SHP77 treated with DMSO at 0.1 percent for 48 hours (cell line): ENCODE data around the gene RCOR3.
"Not testable (repeated sequence)": the region's sequence is repeated elsewhere in the genome, so short reads cannot be mapped to it uniquely, and the experiment has no call there.

Experiments
- DNase-seq: peaks from one replicate; lab custom pipeline; 2025; lab: John Stamatoyannopoulos, UW

The RCOR3 gene

GRCh38 chr1:211340622-211341507, 81.7 kb downstream of the RCOR3 start:
- DNase-seq = no peak

- DNase-seq = no peak
Measured at GRCh38 chr1:211341999-211342398, 82.8 kb downstream of the RCOR3 start.

DNA sequence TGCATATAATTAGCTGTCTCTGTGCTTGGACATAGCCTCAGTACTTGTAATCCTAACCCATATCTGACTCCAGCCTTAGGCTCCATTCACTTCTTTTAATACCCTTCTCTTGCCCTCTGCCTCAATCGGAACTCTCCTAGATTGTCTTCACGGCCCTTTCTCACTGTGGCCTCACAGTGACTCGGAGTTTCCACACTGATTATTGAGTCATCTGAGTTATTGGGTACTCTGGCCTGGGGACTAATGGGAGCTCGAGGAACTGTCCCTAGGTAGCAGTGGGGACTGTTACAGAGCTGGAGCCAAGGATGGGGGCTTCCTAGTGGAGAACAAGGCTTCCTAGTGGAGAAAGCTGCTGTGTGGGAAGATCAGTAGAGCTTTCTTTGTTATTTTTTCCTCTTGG, 84.4 kb downstream of the RCOR3 start:
- DNase-seq = no peak

GRCh38 chr1:211344152-211344618, 85.0 kb downstream of the RCOR3 start:
- DNase-seq = no peak

DNA sequence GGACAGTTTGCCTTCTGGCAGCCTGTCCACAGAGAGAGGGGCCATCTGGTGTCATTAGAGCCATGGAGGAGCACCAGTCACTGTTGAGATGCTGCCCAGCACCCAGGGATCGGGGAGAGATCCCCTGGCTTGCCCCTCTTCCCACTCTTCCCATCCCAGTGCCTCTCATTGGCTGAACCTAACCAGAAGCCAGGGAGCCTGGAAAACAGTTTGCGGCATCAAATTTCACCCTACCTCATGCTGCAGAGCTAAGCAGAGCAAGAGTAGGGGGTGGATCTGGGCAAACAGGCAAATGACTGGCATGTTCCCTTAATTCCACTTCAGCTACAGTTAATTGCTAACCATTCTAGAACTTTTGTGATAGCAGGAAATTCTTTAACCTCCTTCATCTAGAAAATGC, 86.6 kb downstream of the RCOR3 start:
- no peak for DNase-seq

DNA sequence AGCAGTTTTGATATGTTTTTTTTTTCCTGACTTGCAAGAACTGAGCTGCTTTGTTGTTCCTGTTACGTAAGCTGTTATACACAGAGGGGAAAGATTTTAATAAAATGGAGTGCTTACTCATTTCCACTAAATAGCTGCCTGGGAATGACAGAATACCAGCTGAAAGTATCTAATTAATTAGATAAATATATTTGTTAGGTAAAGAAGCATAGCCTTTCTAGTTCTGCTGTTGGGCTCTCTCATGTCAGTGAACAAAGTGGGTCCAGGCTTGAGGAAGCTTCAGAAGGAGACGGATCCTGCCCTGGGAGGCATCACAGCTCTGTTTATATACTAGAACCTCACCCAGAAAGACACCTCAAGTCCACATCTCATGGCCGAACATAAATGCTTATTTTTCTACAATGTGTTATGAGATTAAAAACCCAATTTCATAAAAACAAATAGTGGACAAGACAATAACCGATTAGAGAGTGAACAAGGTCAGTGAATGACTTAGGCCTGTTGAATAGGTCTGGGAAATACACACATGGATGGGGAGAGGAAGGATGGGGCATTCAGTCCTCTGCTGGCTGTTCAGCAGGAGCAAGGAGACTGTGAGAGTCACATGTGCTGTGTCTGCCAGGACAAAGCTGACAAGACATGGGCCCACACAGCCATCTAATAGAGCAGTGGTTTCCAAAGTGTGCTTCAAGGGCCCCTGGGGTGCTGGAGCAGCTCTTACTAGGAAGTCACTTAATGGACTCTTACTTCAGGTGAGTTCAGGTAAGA, 88.1 kb downstream of the RCOR3 start:
- no peak for DNase-seq

- no peak for DNase-seq
Measured at GRCh38 chr1:211348547-211348946, 89.4 kb downstream of the RCOR3 start.

- no peak for DNase-seq
Measured at GRCh38 chr1:211349741-211350140, 90.6 kb downstream of the RCOR3 start.

- not testable (repeated sequence) for DNase-seq
Measured at GRCh38 chr1:211352055-211352454, 92.9 kb downstream of the RCOR3 start.

DNA sequence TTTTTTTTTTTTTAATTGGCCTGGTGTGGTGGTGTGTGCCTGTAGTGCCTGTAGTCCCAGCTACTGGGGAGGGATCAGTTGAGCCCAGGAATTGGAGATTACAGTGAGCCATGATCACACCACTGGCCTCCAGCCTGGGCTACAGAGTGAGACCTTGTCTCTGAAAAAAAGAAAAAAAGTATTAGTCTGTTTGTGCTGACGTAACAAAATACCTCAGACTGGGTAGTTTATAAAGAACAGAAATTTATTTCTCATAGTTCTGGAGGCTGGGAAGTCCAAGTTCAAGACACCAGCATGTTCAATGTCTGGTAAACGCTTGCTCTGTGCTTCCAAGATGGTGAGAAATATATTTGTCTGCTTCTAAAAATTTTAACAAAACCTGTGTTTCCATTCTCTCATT, 93.3 kb downstream of the RCOR3 start:
- DNase-seq = no peak

DNA sequence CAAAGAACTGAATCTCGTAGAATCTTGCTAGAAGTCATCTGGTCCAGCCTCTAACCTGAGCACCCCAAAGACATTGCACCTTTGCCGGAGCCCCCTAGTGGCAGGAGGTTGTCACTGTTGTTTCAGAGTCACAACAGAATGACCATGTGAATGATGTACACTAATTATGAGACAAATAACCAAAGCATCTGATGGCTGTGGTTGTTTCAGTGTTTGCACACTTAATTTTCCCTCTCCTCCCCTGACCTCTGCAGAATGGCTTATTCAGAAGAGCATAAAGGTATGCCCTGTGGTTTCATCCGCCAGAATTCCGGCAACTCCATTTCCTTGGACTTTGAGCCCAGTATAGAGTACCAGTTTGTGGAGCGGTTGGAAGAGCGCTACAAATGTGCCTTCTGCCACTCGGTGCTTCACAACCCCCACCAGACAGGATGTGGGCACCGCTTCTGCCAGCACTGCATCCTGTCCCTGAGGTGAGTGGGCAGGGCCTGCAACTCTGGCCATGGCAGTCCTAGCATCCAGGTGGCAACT, 93.9 kb downstream of the RCOR3 start:
- peak; percentile 25 for DNase-seq

DNA sequence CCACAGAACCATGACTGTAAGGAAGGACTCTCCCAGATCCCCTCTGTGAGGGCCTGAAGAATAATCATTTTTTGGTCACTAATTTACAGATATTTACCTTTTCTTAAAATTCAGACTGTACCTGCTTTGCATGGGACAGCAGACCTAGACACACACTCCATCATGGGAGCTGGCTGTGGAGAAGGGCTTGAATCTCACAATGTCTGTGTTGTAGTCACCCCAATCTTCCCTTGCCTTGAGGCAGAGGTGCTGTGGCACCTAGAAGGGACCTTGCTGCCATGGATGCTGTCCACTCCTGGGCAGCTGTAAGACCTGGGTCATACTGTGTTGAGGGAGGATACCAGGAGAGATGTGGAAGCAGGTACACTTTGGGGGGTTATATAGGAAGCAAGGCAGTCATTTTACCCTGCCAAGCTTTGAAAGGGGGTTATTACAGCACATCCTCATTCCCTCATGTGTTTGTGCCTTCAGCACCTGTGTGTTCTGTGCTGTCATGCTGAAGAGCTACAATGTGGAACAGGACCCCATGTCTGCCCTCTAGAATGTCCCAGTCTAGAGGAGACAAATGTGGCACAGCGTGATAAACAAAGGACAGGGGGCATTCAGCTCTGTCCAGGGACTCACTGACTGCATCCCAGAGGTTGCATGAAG, 94.5 kb downstream of the RCOR3 start:
- no peak for DNase-seq

- DNase-seq = no peak
Measured at GRCh38 chr1:211355873-211356272, 96.7 kb downstream of the RCOR3 start.

- DNase-seq = no peak
Measured at GRCh38 chr1:211356723-211357407, 97.7 kb downstream of the RCOR3 start.

DNA sequence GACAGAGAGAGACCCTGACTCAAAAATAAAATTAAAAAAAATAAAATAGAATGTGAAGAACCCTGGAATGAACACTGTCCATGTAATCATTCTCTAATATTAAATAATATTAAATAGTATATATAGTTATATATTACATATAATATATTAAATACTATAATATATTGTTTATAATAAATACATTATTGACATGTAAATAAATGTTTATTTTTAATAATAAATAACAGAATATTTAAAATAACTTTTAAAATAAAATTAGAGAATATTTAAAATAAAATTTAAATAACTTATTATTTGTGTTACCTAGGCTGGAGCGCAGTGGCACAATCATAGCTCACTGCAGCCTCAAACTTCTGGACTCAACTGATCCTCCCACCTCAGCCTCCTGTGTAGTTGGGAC, 99.5 kb downstream of the RCOR3 start:
- no peak for DNase-seq

- no peak for DNase-seq
Measured at GRCh38 chr1:211359876-211360275, 100.7 kb downstream of the RCOR3 start.

GRCh38 chr1:211361202-211361601, 102.0 kb downstream of the RCOR3 start:
- no peak for DNase-seq
